ENCODE measurements around the gene NTMT2. TPM values are rescaled to one million over a fixed set of nuclear protein-coding genes. Genes with fewer than 3 reads are reported as not detected.

The NTMT2 gene
- total and polyA plus RNA-seq, 2 of the 8 experiments (the other 6 are each of a cell fraction or from before 2014, with no cell fraction given), result 0.38 TPM; not detected in 1

DNA sequence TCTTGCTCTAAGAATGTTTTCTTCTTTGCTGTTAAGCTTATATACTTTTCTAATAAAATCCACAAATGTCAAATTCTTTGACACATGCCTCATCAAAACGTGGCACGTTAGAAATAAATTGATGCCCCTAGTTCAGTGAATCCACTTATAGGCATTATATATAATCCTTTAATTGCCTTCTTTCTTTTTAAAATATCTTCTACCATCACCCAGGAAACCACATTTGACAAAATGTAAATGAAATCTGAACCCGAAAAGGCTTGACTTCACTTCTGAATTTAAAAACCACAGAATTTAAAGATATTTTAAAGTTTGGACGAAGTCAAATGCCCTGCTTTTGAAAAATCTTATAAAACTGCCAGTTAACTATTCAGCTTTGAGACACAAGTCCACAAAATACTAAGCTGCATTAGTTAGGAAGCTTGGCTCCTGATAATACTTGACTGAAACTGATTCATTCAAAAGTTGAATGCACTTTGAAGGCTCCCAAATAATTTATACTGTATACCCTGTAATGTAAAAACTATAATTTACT is 48.9 kb upstream of the NTMT2 start (continued):
- TF ChIP-seq, protein P1, sequence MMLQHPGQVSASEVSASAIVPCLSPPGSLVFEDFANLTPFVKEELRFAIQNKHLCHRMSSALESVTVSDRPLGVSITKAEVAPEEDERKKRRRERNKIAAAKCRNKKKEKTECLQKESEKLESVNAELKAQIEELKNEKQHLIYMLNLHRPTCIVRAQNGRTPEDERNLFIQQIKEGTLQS (IDR thresholded peaks at IDR 0.05; ENCODE audit: insufficient read depth, low read depth, low read length), result no peak
